D341Med (cell line): ENCODE results near the gene ZNF41.

ENCODE experiments used
- DNase-seq: peaks from one replicate; pipeline ENCODE4 v3.0.0; 2012; ENCODE audit warnings: low spot score

The ZNF41 gene

DNA sequence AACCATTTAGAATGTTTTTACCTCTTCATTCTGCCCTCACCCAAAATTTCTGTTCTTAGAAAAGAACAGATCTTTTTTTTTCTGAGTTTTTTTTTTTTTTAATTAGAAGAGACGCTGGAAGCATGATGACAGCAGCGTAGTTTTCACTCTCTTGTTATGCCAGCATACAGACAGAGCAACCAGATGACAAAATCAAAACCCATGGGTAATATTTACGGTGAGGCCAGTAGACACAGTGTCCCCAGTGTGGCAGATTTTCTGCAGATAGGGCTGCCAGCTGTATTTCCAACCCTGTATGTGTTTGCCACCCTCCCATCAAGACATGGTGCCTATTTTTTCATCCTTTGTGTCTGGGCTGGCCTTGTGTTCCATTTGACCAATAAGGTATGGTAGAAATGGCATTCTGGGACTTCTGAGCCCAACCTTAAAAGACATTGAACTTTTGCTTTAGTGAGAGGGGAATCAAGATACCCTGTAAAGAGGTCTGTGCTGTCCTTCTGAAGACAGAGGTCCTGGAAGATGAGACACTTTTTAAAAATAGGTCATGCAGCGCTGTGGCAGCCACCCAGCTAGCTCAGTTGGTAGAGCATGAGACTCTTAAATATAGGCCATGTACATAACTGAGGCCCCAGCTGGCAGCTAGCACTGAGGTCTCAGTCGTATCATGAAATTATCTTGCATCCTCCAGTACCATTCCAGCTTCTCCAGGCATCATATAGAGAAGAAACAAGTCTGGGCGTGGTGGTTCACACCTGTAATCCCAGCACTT, 6.7 kb upstream of the ZNF41 start:
- no peak for DNase-seq

- DNase-seq = no peak
Measured at GRCh38 chrX:47484885-47485284, 1.9 kb upstream of the ZNF41 start.

GRCh38 chrX:47483306-47484268, 565 bp upstream of the ZNF41 start:
- DNase-seq = no peak

DNA sequence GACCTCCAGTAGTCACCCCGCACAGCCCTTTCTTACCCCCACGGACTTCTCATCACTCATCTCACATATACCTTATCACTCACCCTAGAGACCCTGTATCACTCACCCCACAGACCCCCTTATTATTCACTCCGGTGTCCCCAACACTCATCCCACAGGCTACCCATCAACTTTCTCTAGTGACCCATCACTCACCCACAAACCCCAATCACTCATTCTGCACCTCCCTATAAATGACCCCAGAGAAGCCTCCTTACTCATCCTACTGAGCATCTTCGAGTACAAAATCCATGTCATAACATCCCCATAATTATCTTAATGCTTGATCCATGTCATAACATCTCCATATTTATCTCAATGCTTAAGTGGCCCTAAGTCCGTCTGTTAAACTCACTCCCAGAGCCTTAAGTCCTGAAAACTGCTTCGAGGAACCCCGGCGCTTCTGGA, 934 bp downstream of the ZNF41 start:
- DNase-seq = no peak

DNA sequence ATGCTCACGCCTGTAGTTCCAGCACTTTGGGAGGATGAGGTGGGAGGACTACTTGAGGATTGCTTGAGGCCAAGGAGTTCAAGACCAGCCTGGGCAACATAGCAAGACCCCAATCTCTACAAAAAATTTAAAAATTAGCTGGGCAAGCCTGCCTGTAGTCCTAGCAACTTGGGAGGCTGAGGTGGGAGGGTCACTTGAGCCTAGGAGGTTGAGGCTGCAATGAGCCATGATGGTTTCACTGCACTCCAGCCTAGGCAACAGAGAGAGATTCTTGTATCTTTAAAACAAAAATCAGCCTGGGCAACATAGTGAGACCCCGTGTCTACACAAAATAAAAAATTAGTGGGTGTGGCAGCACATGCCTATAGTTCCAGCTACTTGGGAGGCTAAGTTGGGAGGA, 1.9 kb downstream of the ZNF41 start:
- no peak for DNase-seq

GRCh38 chrX:47480576-47480975, 2.4 kb downstream of the ZNF41 start:
- DNase-seq = no peak

DNA sequence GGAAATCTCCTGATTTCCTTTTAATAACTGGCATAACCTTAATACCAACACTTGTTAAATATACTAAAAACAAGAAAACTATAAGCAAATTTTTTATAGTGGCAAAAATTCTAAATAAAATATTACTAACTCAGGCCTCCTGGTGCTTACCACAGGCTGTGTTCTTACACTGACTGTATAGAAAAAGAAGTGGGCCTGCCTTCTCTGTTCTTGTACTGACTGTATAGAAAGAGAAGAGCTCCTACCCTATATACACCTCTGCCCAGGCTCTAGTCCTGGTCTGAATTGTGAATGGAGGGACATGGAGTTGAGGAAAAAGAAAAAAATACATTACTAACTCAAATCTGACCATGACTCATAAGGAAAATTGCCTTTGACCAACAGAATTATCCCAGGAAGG, 7.5 kb downstream of the ZNF41 start:
- DNase-seq = no peak

DNA sequence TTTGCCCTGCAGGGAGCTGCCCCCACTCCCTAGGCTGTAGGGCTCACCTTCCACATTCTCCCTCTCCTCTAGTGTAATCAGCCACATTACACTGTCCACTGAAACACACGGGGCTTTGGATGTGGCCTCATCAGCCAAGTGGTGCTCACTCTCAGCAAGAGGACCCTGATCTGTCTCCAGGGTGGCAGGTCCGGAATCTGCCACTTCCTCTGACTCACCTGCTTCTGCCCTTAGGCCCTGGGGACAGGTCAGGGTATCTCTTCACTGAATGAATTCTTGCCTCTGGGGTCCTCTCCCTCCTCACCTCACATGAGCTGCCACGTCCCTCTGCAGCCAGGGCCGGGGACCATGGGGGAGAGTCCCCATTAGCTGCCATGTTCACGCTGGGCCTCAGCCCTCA, 15.9 kb downstream of the ZNF41 start:
- DNase-seq = no peak

GRCh38 chrX:47460561-47460960, 22.5 kb downstream of the ZNF41 start:
- DNase-seq = no peak

DNA sequence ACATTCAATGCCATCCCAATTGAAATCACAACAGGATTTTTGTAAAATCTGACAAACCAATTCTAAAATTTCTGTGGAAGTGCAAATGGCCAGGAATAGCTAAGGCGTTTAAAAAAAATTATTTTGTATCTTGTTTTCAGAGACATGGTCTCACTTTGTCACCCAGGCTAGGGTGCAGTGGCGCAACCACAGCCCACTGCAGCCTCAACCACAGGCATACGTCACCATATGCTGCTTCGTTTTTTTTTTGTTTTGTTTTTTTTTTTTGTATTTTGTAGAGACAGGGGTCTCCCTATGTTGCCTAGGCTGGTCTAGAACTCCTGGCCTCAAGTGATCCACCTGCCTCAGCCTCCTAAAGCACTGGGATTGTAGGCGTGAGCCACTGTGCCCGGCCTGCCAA, 24.5 kb downstream of the ZNF41 start:
- no peak for DNase-seq

DNA sequence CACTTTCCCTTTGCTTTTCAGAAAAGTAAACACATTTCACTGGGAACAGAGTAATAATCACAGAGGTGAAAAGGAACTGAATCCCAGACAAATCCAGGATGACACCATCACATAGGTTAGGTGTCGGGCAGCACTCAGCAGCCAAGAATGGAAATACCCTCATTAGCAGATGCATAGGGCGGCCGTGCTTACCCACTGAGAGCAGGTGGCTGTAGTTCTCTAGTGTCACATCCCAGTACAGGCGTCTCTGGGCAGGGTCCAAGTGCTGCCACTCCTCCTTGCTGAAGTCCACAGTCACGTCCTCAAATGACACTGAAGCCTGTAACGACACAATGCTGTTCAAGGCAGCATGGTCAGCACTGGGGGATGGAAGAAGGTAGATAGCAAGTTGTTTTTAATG, 26.9 kb downstream of the ZNF41 start:
- DNase-seq = no peak

- DNase-seq = no peak
Measured at GRCh38 chrX:47452112-47452511, 30.9 kb downstream of the ZNF41 start.

DNA sequence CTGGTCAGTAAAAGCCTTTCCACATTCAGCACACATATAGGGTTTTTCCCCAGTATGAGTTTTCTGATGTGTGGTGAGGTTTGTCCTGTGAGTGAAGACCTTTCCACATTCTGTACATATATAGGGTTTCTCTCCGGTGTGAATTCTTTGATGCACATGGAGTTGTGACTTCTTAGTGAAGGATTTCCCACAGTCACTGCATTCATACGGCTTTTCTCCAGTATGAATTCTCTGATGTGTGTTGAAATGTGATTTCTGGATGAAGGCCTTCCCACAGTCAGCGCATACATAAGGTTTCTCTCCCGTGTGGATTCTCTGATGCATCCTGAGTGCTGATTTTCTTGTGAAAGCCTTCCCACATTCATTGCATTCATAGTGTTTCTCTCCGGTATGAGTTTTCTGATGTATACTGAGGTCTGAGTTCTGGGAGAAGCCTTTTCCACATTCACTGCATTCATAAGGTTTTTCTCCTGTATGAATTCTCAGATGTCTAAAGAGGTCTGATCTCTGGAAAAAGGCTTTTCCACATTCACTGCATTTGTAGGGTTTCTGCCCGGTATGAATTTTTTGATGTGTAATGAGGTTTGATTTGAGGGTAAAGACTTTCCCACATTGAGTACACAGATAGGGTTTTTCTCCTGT, 34.7 kb downstream of the ZNF41 start:
- DNase-seq = no peak

- DNase-seq = no peak
Measured at GRCh38 chrX:47447607-47448006, 35.4 kb downstream of the ZNF41 start.

DNA sequence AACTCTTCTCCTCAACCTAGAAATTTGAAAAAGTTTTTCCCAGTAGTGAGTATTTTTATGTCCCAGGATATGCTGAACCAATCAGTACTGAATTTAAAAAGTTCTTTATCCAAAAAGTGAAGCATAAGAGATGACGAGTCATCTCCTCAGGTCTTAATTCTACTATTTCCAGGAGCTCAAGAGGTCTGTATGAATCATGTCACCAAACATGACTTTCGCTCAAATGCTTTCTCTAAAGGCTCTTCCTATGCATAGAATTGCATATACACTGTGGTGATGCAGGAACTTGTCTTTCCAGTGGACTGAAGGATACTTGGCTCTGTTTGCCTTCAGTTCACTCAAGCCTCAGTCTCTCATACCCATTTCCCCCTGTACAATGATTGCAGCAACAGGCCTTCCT, 36.1 kb downstream of the ZNF41 start:
- DNase-seq = no peak

GRCh38 chrX:47446431-47446830, 36.6 kb downstream of the ZNF41 start:
- DNase-seq = no peak

DNA sequence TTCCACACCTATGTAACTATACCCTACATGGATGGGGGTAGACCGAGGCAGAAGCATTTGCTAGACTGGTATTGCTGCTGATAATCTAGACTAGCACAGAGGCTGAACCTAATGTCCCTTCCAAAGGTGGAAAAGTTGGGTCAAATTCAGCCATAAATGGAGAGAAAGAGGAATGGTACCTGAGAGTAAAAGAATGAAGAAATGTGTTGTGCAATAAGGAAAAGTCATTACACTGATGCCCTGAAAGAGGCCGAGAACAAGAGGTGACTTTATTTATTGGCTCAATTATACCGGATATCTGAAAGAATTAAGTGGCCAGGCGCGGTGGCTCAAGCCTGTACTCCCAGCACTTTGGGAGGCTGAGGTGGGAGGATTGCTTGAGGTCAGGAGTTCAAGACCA, 52.1 kb downstream of the ZNF41 start:
- no peak for DNase-seq

- DNase-seq = no peak
Measured at GRCh38 chrX:47422444-47422843, 60.6 kb downstream of the ZNF41 start.

DNA sequence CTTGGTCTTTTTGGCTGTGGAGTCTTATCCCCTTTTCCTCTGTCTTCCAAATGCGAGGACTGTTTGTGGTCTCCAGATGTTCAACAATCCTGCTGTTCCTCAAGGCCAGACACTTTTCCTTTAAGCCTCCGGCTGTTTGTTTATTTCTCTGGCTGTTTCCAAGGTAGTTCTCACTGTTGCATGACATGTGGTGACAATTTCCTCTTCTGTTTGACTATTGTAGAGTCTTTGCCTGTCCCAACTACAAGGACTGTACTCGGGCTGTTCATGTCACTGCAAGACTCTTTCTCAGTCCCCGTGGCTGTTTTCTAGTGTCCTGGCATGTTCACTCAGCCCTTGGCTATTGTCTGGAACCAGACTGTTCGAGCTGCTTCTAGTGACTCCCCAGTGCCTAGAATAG, 62.1 kb downstream of the ZNF41 start:
- no peak for DNase-seq

GRCh38 chrX:47420265-47420664, 62.8 kb downstream of the ZNF41 start:
- DNase-seq = no peak

DNA sequence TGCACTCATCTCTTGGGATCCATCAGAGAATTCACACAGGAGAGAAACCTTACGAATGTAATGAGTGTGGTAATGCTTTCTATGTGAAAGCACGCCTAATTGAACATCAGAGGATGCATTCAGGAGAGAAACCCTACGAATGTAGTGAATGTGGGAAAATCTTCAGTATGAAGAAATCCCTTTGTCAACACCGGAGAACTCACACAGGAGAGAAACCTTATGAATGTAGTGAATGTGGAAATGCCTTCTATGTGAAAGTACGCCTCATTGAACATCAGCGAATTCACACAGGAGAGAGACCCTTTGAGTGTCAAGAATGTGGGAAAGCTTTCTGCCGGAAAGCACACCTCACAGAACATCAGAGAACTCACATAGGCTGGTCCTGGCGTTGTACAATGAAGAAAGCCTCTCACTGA, 69.8 kb downstream of the ZNF41 start:
- no peak for DNase-seq
